HT1080 (cell line): ENCODE results near the gene GPC6. TPM values are rescaled to one million over a fixed set of nuclear protein-coding genes. Genes with fewer than 3 reads are reported as not detected.
"Not testable (repeated sequence)": the region's sequence is repeated elsewhere in the genome, so short reads cannot be mapped to it uniquely, and the experiment has no call there.

ENCODE experiments used
- DNase-seq: peaks from one replicate; pipeline ENCODE4 v3.0.0-alpha.2; 2015; ENCODE audit warnings: low read depth
- total RNA-seq: library from RNA; depleted of rRNA; stranded (reverse); fragments of >200 nt; shearing (Covaris generic); gene quantifications from 2 replicates; pipeline ENCODE4 v1.2.3, GENCODE V29; 2014

Gene GPC6
- total RNA-seq, 1 experiment from 2014 or later, result 9.0 TPM

GRCh38 chr13:94195715-94196114 lies 969.1 kb downstream of the GPC6 start:
- DNase-seq, result peak; percentile 85

GRCh38 chr13:94196413-94196812 lies 969.8 kb downstream of the GPC6 start:
- DNase-seq, result no peak

- DNase-seq, result peak; percentile 23
Measured at GRCh38 chr13:94198681-94199080, 972.1 kb downstream of the GPC6 start.

- DNase-seq, result no peak
Measured at GRCh38 chr13:94199135-94199534, 972.5 kb downstream of the GPC6 start.

GRCh38 chr13:94201022-94201421 lies 974.4 kb downstream of the GPC6 start:
- no peak for DNase-seq

GRCh38 chr13:94204163-94204562 lies 977.6 kb downstream of the GPC6 start:
- no peak for DNase-seq

GRCh38 chr13:94204946-94205345 lies 978.3 kb downstream of the GPC6 start:
- no peak for DNase-seq

GRCh38 chr13:94205896-94206295 lies 979.3 kb downstream of the GPC6 start:
- no peak for DNase-seq

GRCh38 chr13:94209117-94209516 lies 982.5 kb downstream of the GPC6 start:
- DNase-seq, result no peak

- not testable (repeated sequence) for DNase-seq
Measured at GRCh38 chr13:94209913-94210312, 983.3 kb downstream of the GPC6 start.

- no peak for DNase-seq
Measured at GRCh38 chr13:94210816-94211215, 984.2 kb downstream of the GPC6 start.

- no peak for DNase-seq
Measured at GRCh38 chr13:94212196-94212595, 985.6 kb downstream of the GPC6 start.

- no peak for DNase-seq
Measured at GRCh38 chr13:94214121-94214520, 987.5 kb downstream of the GPC6 start.

- no peak for DNase-seq
Measured at GRCh38 chr13:94214975-94215374, 988.4 kb downstream of the GPC6 start.

- no peak for DNase-seq
Measured at GRCh38 chr13:94216476-94216875, 989.9 kb downstream of the GPC6 start.

- DNase-seq, result no peak
Measured at GRCh38 chr13:94217370-94217769, 990.8 kb downstream of the GPC6 start.

- DNase-seq, result no peak
Measured at GRCh38 chr13:94218537-94218936, 991.9 kb downstream of the GPC6 start.

- DNase-seq, result no peak
Measured at GRCh38 chr13:94218951-94219350, 992.3 kb downstream of the GPC6 start.

- DNase-seq, result no peak
Measured at GRCh38 chr13:94224670-94225069, 998.1 kb downstream of the GPC6 start.

- no peak for DNase-seq
Measured at GRCh38 chr13:94227255-94227879, 1000.8 kb downstream of the GPC6 start.

- DNase-seq, result no peak
Measured at GRCh38 chr13:94228763-94229162, 1002.2 kb downstream of the GPC6 start.

GRCh38 chr13:94232161-94232950 lies 1005.7 kb downstream of the GPC6 start:
- no peak for DNase-seq

- DNase-seq, result no peak
Measured at GRCh38 chr13:94232956-94233355, 1006.3 kb downstream of the GPC6 start.
